Urinary bladder (tissue), 4 donors: ENCODE data around the gene CPSF7. TPM values are rescaled to one million over a fixed set of nuclear protein-coding genes. Genes with fewer than 3 reads are reported as not detected.

Experiments used
- DNase-seq: peaks from one replicate; pipeline ENCODE4 v3.0.0-alpha.2; 2015; ENCODE audit errors: extremely low spot score
- H3K27ac ChIP-seq: one replicate; pipeline ENCODE4 v1.5.1; 2013; ENCODE audit warnings: low read depth, mild to moderate bottlenecking, moderate library complexity
- H3K36me3 ChIP-seq: one replicate; pipeline ENCODE4 v1.6.1; 2013; ENCODE audit warnings: mild to moderate bottlenecking, moderate library complexity; ENCODE audit not compliant: insufficient read depth
- H3K4me1 ChIP-seq: one replicate; pipeline ENCODE4 v1.6.1; 2013; ENCODE audit warnings: mild to moderate bottlenecking, moderate library complexity; ENCODE audit not compliant: insufficient read depth
- H3K4me3 ChIP-seq: one replicate; pipeline ENCODE4 v1.5.1; 2013; ENCODE audit warnings: low read depth, low read length
- WGBS: extraction: QIAGEN DNeasy Blood & Tissue Kit; methylation state at CpG from one replicate; pipeline ENCODE4 v1.1.7; 2013; 5-methylcytosine and 5-hydroxymethylcytosine counted together
- polyA plus RNA-seq: library from polyadenylated mRNA; stranded (reverse); fragments of 200-250 nt; gene quantifications from one replicate; pipeline ENCODE4 v1.2.3, GENCODE V29; 2013
- total RNA-seq: library from RNA; depleted of rRNA; stranded (reverse); fragments of >200 nt; gene quantifications from one replicate; pipeline ENCODE4 v1.2.3, GENCODE V29; 2014
- donor health status: healthy with polysubstance abuse.
- donor health status: healthy.

The CPSF7 gene
- total and polyA plus RNA-seq, 2 donors, result 32.9 to 61.1 TPM

DNA sequence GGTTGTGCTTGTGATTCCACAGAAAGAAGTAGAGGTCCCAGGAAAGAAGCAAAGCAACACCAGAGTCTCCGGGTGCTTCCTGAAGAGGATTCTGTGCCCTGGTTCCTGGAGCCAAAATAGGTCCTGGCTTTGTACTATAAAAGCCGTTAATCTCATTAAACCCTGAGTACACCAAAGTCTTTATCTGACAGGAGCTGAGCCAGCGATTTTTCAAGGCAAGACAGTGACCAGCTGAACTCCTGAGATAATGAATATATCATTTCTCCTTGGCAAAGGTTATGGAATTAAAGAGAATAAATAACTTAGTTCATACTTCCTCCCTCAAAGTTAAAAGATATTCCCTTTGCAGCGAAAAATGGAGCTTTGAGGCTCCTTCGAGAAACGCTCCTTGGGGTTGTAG lies 62.4 kb downstream of the CPSF7 start:
- peaks cover 3% of the 10 kb centered on the region for H3K36me3 ChIP-seq
- no peak for DNase-seq

DNA sequence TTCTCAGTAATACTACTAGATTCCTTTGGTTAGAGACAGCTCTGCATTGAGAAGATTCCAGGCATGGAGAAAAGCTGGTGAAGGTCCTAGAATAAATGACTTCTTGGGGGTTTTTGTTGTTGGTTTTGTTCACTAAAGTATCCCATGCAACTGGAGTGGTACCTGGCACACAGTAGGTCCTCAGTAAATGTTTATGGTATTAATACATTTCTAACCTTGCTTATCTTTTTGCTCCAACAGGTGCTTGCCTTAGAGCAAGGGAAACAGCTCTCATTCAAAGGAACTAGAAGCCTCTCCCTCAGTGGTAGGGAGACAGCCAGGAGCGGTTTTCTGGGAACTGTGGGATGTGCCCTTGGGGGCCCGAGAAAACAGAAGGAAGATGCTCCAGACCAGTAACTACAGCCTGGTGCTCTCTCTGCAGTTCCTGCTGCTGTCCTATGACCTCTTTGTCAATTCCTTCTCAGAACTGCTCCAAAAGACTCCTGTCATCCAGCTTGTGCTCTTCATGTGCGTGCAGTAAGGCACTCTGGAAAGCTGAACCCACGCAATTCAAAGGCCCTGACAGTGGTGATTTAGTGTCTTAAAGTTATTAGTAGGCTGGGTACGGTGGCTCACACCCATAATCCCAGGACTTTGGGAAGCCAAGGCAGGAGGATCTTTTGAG lies 65.6 kb downstream of the CPSF7 start:
- Histone ChIP-seq H3K36me3 (peaks cover 3% of the 10 kb centered on the region), H3K4me3 (no peak overlapping the region), H3K4me1 (peaks cover 2% of the 10 kb centered on the region), H3K27ac (no peak overlapping the region)
- no peak for DNase-seq
- WGBS, result 90% methylated on average over 5 of the region's 5 CpGs

More for the DNA sequence above, 62.4 kb downstream of the CPSF7 start:
- 84% methylated on average over 6 of the region's 6 CpGs for WGBS
- no peak overlapping the region for H3K4me3 ChIP-seq
- H3K27ac ChIP-seq, result no peak overlapping the region
- H3K4me1 ChIP-seq, result peaks cover 2% of the 10 kb centered on the region

DNA sequence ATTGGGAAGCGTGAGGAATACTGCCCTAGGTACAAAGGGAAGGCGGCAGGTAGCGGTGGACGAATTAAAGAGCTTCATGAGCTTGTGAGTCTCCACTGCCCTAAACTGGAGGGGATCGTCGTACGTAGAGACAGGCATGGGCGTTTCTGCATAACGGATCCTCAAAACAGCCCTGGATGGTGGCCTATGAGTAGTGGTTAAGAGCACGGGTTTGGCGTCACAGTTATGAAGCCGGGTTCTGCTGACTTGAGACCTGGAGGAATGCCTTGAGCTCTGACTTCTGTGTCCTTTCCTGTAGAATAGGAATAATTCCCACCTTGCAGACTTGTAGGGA lies 67.3 kb downstream of the CPSF7 start:
- DNase-seq, result no peak
- under 1% methylated on average over 12 of the region's 12 CpGs for WGBS
- H3K36me3 ChIP-seq, result peaks cover 3% of the 10 kb centered on the region
- H3K4me3 ChIP-seq, result peak overlapping the region; percentile 59
- H3K27ac ChIP-seq, result no peak overlapping the region
- peaks cover 2% of the 10 kb centered on the region for H3K4me1 ChIP-seq

DNA sequence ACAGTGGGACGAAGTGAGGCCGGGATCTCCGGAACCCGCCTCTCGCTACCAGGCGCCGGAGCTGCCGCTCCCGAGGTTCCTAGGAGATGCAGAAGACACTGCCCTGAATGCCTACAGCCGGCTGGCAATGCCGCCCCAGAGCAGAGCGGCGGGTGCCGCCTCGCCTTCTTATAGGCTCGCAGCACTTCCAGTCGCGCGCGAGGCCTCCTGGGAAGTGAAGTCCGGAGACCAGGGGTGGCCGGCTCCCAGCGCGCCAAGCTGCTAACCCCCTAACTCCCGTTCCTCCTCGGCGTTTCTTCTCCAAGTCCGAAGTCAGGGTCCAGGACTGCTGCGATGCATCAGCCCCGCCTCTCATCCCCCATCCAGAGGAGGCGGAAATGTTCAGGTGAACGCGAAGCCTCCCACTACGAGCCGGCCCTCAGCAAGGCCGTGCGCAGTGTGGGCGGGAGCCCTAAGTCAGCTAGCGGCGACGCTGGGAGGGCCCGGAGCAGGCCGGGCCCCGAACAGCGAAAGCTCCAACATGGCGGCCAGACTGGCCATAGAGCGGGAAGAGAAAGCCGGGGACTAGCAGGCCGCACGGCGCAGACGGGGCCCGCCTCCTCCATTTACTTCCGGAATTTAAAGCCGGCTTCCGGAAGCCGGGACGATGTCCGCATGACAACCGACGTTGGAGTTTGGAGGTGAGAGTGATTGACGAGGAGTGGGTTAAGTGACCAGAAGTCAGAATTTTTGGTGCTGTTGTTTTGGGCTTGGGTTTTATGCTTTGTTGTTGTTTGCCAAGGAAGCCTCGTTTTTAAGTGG lies 67.8 kb downstream of the CPSF7 start, which contains the start of the genes CYB561A3 and TMEM138:
TSS of gene CYB561A3 (minus strand) at position 142 of the 801 bp plus-strand sequence. CDS start 5,169 bp downstream, outside the sequence.
TSS of gene TMEM138 (plus strand) at position 634 of the 801 bp plus-strand sequence. CDS start 2,017 bp downstream, outside the sequence.
- under 1% methylated on average over 63 of the region's 63 CpGs for WGBS

DNA sequence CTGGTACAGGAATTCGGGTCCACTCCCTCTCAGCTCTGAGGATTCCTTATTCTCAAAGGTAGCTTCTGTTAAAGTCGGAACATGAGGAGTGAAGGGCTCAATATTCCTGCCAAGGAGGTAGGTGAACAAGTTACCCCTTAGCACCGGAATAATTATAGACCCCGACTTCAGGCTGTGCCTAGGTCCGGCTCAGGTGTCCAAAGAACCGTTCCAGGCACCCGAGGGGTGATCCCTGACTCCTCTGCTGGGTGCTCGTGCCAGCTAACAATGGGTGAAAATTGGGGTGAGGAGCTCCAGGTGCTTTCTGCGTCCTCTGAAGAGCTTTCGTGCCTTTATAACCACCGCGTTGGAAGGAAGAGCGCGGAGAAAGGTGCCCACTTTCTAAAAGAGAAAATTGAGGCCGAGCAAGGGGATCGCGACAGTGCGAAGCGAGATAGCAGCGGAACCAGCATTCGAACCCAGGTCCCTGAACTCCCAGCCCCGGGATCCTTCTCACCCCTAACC lies 68.5 kb downstream of the CPSF7 start:
- peak overlapping the region; percentile 59 for H3K4me3 ChIP-seq
- H3K36me3 ChIP-seq, result no peaks in the 10 kb centered on the region
- 2% methylated on average over 22 of the region's 22 CpGs for WGBS
- DNase-seq, result no peak
- H3K27ac ChIP-seq, result peak overlapping the region; percentile 98
- peaks cover 2% of the 10 kb centered on the region for H3K4me1 ChIP-seq

More for the DNA sequence above, 67.8 kb downstream of the CPSF7 start, which contains the start of the genes CYB561A3 and TMEM138:
- DNase-seq, result peak; percentile 86
- H3K36me3 ChIP-seq, result no peaks in the 10 kb centered on the region
- H3K27ac ChIP-seq, result peak within 1 kb of the TSS; percentile 98
- peak within 1 kb of the TSS; percentile 59 for H3K4me3 ChIP-seq
- peaks cover 2% of the 10 kb centered on the region for H3K4me1 ChIP-seq

DNA sequence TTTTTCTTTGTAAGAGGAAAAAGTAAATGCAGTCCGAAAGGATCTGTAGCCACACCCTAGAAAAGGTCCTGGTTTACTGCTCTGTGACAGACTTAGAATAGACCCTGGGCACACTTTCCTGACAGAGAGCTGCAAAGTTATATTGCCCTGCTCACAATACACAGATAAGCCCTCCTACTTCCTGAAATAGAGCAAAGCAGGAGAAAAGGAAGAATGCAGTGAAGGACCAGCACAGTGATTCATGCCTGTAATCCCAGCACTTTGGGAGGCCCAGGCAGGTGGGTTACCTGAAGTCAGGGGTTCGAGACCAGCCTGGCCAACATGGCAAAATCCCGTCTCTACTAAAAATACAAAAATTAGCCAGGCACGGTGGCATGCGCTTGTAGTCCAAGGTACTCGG lies 70.3 kb downstream of the CPSF7 start:
- no peak for DNase-seq
- Histone ChIP-seq H3K4me3 (no peak overlapping the region), H3K27ac (no peak overlapping the region), H3K4me1 (peaks cover 2% of the 10 kb centered on the region), H3K36me3 (no peaks in the 10 kb centered on the region)
- 88% methylated on average over 6 of the region's 6 CpGs for WGBS

DNA sequence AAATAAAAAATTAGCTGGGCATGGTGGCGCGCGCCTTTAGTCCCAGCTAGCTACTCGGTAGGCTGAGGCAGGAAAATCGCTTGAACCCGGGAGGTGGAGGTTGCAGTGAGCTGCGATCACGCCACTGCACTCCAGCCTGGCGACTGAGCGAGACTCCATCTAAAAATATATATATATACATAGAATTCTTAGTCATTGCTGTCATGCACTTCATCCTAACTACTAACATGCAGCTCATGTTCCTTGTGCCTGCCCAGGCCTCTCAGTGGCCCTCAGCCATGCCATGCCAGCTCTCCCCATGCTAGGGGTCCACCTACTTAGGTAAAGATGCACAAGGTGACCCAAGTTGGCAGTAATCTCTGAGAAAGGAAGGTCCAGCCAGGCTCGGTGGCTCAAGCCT lies 71.2 kb downstream of the CPSF7 start:
- H3K4me1 ChIP-seq, result peaks cover 2% of the 10 kb centered on the region
- H3K27ac ChIP-seq, result no peak overlapping the region
- DNase-seq, result no peak
- WGBS, result 97% methylated on average over 11 of the region's 11 CpGs
- H3K4me3 ChIP-seq, result no peak overlapping the region
- no peaks in the 10 kb centered on the region for H3K36me3 ChIP-seq

DNA sequence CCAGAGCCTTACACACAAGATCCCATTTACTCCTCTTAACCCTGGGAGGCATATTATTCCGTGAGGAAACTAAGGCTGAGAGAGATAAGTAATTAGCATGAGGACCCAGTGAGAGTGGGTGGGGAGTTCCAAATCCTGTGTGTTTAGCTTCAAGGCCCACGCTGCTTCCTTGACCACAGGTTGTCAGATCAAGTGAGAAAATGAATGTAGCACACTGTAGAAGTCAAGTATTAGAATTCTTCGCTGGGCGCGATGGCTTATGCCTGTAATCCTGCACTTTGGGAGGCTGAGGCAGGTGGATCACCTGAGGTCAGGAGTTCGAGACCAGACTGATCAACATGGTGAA lies 71.9 kb downstream of the CPSF7 start:
- WGBS, result 94% methylated on average over 6 of the region's 6 CpGs
- Histone ChIP-seq H3K27ac (no peak overlapping the region), H3K36me3 (peaks cover under 1% of the 10 kb centered on the region), H3K4me1 (no peaks in the 10 kb centered on the region), H3K4me3 (no peak overlapping the region)
- no peak for DNase-seq

DNA sequence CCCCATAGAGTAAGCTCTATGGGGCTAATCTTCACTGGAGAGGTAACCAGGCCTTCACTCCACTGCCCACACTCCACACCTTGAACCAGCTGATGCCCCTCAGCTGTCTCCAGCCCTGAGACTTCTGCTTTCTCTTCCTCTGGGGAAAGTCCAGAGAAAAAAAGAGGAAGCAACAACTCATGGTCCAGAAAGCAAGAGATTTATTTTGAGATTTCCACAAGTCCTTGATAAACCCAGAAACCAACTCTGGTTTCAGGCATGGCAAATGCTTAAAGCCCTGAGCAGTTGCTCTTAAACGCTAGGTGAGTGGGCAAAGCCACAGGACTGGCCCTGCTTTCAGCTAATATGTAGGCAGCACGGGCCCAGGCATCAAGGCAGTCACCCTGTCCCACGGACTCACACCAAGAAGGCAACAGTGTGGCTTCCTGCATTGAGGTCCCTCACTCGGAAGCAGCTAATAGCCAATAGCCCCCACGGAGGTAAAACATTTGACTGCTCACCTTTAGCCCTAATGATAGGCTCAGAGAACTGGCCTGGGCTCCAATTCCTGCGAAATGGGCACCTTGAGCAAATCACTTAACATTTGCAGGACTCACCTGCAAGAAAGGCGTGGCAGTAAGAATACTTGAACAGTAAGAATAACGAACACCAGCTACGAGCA lies 72.4 kb downstream of the CPSF7 start:
- Histone ChIP-seq H3K4me1 (no peaks in the 10 kb centered on the region), H3K4me3 (no peak overlapping the region), H3K36me3 (peaks cover 2% of the 10 kb centered on the region), H3K27ac (no peak overlapping the region)
- WGBS, result 89% methylated on average over 9 of the region's 9 CpGs
- no peak for DNase-seq

DNA sequence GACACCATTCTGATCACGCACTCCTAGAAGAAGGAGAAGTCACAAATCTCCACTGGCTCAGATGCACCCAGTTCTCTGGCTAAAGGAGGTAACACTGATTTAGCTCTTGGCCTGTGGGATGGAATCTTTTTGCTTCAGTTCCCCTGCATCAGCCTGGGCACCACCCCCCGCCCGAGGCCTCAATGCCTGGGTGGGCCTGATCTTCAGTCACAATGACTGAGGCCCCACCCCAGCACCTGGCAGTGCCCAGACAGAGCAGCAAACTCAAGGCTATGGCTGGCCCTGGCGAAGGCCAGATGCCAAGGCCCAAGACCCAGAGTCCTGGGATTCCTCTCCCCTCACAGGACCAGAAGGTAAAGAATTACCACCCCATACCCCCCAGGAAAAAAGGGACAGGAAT lies 73.1 kb downstream of the CPSF7 start:
- Histone ChIP-seq H3K36me3 (peaks cover 2% of the 10 kb centered on the region), H3K4me3 (no peak overlapping the region), H3K27ac (no peak overlapping the region), H3K4me1 (no peaks in the 10 kb centered on the region)
- WGBS, result 93% methylated on average over 4 of the region's 4 CpGs
- no peak for DNase-seq

DNA sequence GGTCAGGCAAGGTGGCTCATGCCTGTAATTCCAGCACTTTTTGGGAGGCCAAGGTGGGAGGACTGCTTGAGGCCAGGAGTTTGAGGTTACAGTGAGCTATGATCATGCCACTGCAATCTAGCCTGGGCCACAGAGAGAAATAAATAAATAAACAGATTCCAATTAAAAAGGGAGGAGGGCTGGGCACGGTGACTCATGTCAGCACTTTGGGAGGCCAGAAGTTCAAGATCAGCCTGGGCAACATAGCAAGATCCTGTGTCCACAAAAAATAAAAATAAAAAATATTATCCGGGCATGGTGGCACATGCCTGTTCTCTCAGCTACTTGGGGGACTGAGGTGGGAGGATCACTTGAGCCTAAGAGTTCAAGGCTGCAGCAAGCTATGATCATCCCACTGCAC lies 75.6 kb downstream of the CPSF7 start:
- Histone ChIP-seq H3K4me3 (no peak overlapping the region), H3K4me1 (no peaks in the 10 kb centered on the region), H3K27ac (no peak overlapping the region), H3K36me3 (peaks cover 2% of the 10 kb centered on the region)
- WGBS, result 83% methylated on average over 2 of the region's 2 CpGs
- no peak for DNase-seq

DNA sequence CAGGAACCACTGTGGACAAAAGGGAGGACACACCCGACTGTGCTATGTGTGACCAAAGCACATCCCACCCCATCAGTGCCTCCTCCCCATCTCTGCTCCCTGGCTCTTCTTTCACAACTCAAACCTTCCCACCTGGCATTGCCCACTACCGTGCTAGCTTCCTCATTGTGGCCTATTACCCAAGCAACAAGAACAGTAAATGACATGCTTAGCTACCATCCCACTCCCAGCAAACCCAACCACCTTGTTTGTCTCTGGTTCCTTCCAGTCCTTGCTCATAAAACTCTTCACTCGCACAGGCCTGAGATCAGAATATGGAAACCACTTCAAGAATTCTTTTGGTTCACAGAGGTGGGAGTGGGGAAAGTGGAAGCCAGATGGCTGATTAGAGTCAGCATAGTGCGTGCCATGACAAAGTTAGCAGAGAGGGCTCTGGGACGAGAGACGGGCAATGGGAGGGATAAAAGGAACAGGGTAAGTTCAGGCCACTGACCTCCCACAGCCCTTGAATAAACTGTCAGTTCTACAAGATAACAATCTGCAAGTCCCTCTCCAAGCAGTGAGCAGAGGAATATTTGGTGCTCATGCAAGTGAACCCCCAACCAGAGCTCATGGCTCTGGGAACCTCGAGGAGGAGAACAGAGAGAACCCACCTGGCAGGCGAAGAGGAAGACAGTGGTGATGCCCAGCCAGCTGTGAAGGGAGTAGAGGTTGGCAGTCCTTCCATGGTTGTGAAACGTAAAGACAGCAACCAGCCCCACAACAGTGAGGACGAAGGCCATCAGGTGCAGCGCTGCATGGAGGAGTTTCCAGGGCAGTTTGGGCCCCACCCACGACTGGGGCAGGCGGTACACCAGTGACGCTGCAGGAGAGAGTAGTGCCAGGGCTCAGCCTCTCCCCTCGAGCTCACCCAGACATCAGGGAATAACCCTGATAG lies 76.4 kb downstream of the CPSF7 start:
- Histone ChIP-seq H3K4me3 (no peak overlapping the region), H3K36me3 (peaks cover 2% of the 10 kb centered on the region), H3K4me1 (no peaks in the 10 kb centered on the region), H3K27ac (no peak overlapping the region)
- DNase-seq, result no peak
- 85% methylated on average over 15 of the region's 15 CpGs for WGBS
